GM20000 (cell line): Measurements from ENCODE around the gene CCNI.
"Not testable (repeated sequence)": the region's sequence is repeated elsewhere in the genome, so short reads cannot be mapped to it uniquely, and the experiment has no call there.

Source experiments
- DNase-seq: peaks from one replicate; pipeline ENCODE4 v3.0.0; 2012; ENCODE audit warnings: low spot score
- CTCF ChIP-seq: IDR thresholded peaks from 2 replicates; pipeline ENCODE4 v1.5.1; 2012; ENCODE audit warnings: mild to moderate bottlenecking, control low read depth; ENCODE audit errors: extremely low read depth, missing control alignments

The CCNI gene

DNA sequence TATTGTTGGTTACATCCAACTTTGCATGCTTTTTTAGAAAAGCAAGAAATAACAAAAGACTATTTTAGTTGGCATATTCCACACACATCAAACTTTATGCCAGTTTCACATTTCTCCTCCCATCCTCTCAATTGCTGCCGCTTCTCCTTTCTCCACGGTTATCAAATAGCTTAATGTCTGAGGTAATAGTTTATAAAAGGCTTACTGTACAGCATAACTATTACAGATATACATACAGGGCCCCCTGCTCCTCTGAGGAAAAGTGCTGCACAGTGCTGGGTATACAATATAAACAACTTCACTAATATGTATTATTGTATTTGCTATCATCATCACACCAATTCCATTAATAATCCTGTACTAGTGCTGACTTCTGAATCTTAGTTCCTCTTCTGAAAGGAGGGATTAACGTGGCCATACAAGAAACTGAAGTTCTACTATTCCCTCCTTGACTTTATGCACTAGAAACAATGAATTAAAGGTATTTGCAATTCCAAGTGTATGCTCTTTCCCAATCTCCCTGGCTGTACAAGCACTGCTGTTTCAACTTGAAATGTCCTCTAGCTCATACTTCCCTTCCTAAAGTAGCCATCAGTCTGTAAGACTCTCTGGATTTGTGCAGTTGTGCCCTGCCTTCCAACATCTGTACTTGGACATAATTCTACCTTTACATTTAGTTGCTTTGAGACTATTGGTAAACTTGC lies 2.5 kb downstream of the CCNI start:
- DNase-seq: no peak
- TF ChIP-seq CTCF: no peak

DNA sequence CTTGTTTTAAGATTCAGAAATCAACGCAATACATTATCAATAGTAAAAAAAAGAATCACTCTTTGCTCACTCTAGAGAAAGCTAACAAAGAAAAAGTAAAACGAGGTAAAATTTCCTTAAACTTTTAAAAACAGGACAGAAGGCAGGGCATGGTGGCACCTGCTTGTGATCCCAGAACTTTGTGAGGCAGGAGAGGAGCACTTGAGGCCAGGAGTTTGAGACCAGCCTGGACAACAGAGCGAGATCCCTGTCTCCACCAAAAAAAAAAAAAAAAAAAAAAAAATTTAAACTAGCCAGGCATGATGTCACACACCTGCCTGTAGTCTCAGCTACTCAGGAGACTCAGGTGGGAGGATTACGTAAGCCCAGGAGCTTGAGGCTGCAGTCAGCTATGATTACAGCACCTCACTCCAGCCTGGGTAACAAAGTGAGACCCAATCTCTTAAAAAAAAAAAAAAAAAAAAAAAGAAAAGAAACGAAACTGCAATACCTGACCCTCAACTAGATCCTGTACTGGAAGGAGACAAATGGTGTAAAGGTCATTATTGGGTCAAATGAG lies 3.5 kb downstream of the CCNI start:
- no peak for TF ChIP-seq CTCF
- no peak for DNase-seq

DNA sequence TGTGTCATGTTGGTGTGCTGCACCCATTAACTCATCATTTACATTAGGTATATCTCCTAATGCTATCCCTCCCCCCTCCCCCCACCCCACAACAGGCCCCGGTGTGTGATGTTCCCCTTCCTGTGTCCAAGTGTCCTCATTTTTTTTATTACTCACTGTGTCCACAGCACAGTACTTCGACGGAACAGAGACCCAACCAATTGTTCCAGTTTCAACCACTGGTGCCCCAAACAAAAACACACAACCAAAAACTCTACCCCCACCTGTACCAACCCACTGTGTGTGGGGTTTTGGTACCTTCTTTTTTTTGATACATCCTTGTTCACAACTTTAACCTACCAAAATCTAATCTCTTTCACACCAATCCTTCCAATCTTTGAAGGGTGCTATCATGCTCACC lies 6.3 kb downstream of the CCNI start:
- DNase-seq: not testable (repeated sequence)

- no peak for DNase-seq
- no peak for TF ChIP-seq CTCF
Observed at GRCh38 chr4:77065382-77065781, 10.4 kb downstream of the CCNI start.

- TF ChIP-seq CTCF: no peak
- DNase-seq: no peak
Observed at GRCh38 chr4:77062856-77063255, 12.9 kb downstream of the CCNI start.

GRCh38 chr4:77052352-77052751 lies 23.4 kb downstream of the CCNI start:
- peak; percentile 50 for TF ChIP-seq CTCF
- no peak for DNase-seq

DNA sequence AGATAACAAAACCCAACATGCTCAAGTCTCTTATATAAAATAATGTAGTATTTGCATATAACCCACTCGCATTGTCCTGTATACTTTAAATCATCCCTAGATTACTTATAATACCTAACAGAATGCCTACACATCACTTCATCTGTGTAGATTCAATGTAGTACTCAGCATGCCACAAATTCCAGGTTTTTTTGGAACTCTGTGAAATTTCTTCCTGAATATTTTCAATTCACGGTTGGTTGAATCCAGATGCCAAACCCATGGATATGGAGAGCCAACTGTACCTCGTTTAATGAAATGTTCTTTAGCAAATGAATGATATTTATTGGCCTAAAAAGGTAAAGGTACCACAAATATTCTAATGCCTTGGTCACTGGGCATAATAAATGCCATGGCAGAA lies 24.8 kb downstream of the CCNI start:
- no peak for TF ChIP-seq CTCF
- DNase-seq: no peak

- no peak for TF ChIP-seq CTCF
- DNase-seq: no peak
Observed at GRCh38 chr4:77047037-77047436, 28.8 kb downstream of the CCNI start.
